Right lobe of liver (tissue), 6 donors: Measurements from ENCODE around the gene NEURL4. TPM values are rescaled to one million over a fixed set of nuclear protein-coding genes. Genes with fewer than 3 reads are reported as not detected.

Source experiments
- ATAC-seq, 4 donors: fragments of 200-7000 bp; cut with Tn5 transposase; one replicate each; pipeline ENCODE4 v1.9.1; 2020; ENCODE audit warnings: mild to moderate bottlenecking in 4 of 4, moderate library complexity in 4 of 4
- DNase-seq, 3 donors: peaks; one replicate each; pipeline ENCODE4 v3.0.0-alpha.2; 2020
- H3K27ac ChIP-seq, 3 donors: fragments of 200-600 bp; one replicate each; pipeline ENCODE4 v1.8.0; 2022
- H3K27me3 ChIP-seq, 2 donors: fragments of 200-600 bp; one replicate each; pipeline ENCODE4 v1.8.0; 2022
- H3K36me3 ChIP-seq, 4 donors: fragments of 200-600 bp; sonication (generic) in 1 of 4; one replicate each; pipeline versions ENCODE4 v1.5.1 to v1.8.0; 2017 to 2022; ENCODE audit warnings: control low read depth in 1 of 4
- H3K4me1 ChIP-seq, 4 donors: fragments of 200-600 bp; sonication (generic) in 1 of 4; one replicate each; pipeline versions ENCODE4 v1.5.1 to v1.8.0; 2017 to 2022; ENCODE audit warnings: control low read depth in 1 of 4
- H3K4me3 ChIP-seq, 3 donors: fragments of 200-600 bp; one replicate each; pipeline ENCODE4 v1.8.0; 2022
- H3K9me3 ChIP-seq, 4 donors: fragments of 200-600 bp; sonication (generic) in 1 of 4; one replicate each; pipeline versions ENCODE4 v1.5.1 to v1.8.0; 2017 to 2022; ENCODE audit warnings: control low read depth in 1 of 4
- CTCF ChIP-seq, 4 donors: fragments of 200-600 bp in 3 of 4; fragments of 450-650 bp in 1 of 4; IDR thresholded peaks; one replicate each; pipeline versions ENCODE4 v1.5.1 to v1.8.0; 2016 to 2022; ENCODE audit warnings: antibody characterized with exemption in 4 of 4, mild to moderate bottlenecking in 2 of 4
- POLR2A ChIP-seq: fragments of 450-650 bp; IDR thresholded peaks from one replicate; pipeline ENCODE4 v1.6.1; 2017; ENCODE audit warnings: antibody characterized with exemption, mild to moderate bottlenecking
- WGBS: methylation state at CpG from one replicate; pipeline ENCODE4 v1.1.6; 2018; ENCODE audit warnings: low coverage, low lambda C conversion rate; ENCODE audit not compliant: insufficient coverage; ENCODE audit errors: missing lambda C conversion rate; 5-methylcytosine and 5-hydroxymethylcytosine counted together
- intact Hi-C, 2 donors: fragments of 100-400 bp; cut with DNase I; formaldehyde crosslinking; loops; one replicate each; pipeline versions ENCODE4 v1.11.2 to v1.14.1; 2022
- total RNA-seq, 6 experiments: library from RNA; depleted of rRNA in 2 of 6; stranded (reverse); fragments of >200 nt in 2 of 6; fragmentation: NEBNext Ultra II Directional in 3 of 6; extraction: Animal tissue kit (Norgen Biotek cat#: 25700) in 3 of 6; gene quantifications; one replicate each; pipeline versions ENCODE4 v1.1.0 to v1.2.4, GENCODE V29; 2016 to 2023
- donor health status: DM: no; HTN: yes; CAD: no.
- donor health status: DM: no; HTN: no; CAD: no.
- donor health status: DM: no; HTN: no; CAD: no.
- donor health status: DM: no; HTN: yes; CAD: no.
- donor health status: DM: no; HTN: yes; CAD: no.

NEURL4 gene
- total RNA-seq, 6 experiments from 2014 or later = 4.2 to 22.1 (median 10.8) TPM

GRCh38 chr17:7313890-7314718, 15.0 kb downstream of the NEURL4 start:
- Histone ChIP-seq H3K9me3 (no peaks in the 10 kb centered on the region), H3K27me3 (no peaks in the 10 kb centered on the region), H3K4me3 (peak overlapping the region; percentile 72 to 95 (median 82)), H3K27ac (peak overlapping the region in 2 of 3 donors; percentile 84 to 96), H3K36me3 (peaks cover 11 to 58% (median 31%) of the 10 kb centered on the region in 4 donors), H3K4me1 (peaks cover 0 to 21% (median 12%) of the 10 kb centered on the region in 4 donors)
- no peak for DNase-seq
- intact Hi-C loops = no loop called here
- ATAC-seq = no peak
- WGBS = 34% methylated on average over 8 of the region's 9 CpGs
- TF ChIP-seq POLR2A (no peak), CTCF (IDR thresholded peaks at IDR 0.05) (no peak)

GRCh38 chr17:7313088-7313889, 15.8 kb downstream of the NEURL4 start:
- no peaks in the 10 kb centered on the region for H3K27me3 ChIP-seq
- no peaks in the 10 kb centered on the region for H3K9me3 ChIP-seq
- ATAC-seq (no peak), DNase-seq (no peak)
- TF ChIP-seq POLR2A = peak; percentile 23
- TF ChIP-seq CTCF (IDR thresholded peaks at IDR 0.05) = no peak
- no peak overlapping the region for H3K27ac ChIP-seq
- peaks cover 11 to 53% (median 31%) of the 10 kb centered on the region in 4 donors for H3K36me3 ChIP-seq
- intact Hi-C loops = no loop called here
- 85% methylated on average over 3 of the region's 7 CpGs for WGBS
- H3K4me3 ChIP-seq = no peak overlapping the region
- peaks cover 0 to 26% (median 12%) of the 10 kb centered on the region in 4 donors for H3K4me1 ChIP-seq

- no peaks in the 10 kb centered on the region for H3K9me3 ChIP-seq
- peaks cover 0 to 26% (median 12%) of the 10 kb centered on the region in 4 donors for H3K4me1 ChIP-seq
- no peak for ATAC-seq
- H3K27ac ChIP-seq = no peak overlapping the region
- DNase-seq = no peak
- TF ChIP-seq POLR2A (no peak), CTCF (IDR thresholded peaks at IDR 0.05) (no peak)
- H3K27me3 ChIP-seq = no peaks in the 10 kb centered on the region
- H3K36me3 ChIP-seq = peaks cover 11 to 48% (median 30%) of the 10 kb centered on the region in 4 donors
- WGBS = 71% methylated on average over 6 of the region's 7 CpGs
- no peak overlapping the region for H3K4me3 ChIP-seq
- intact Hi-C loops = no loop called here
Measured at GRCh38 chr17:7312432-7313087, 16.6 kb downstream of the NEURL4 start.

GRCh38 chr17:7311110-7311705, 17.9 kb downstream of the NEURL4 start:
- Histone ChIP-seq H3K4me3 (no peak overlapping the region), H3K27me3 (no peaks in the 10 kb centered on the region), H3K9me3 (no peaks in the 10 kb centered on the region), H3K27ac (no peak overlapping the region), H3K4me1 (peaks cover 0 to 26% (median 12%) of the 10 kb centered on the region in 4 donors), H3K36me3 (peaks cover 11 to 47% (median 29%) of the 10 kb centered on the region in 4 donors)
- intact Hi-C loops = no loop called here
- 84% methylated on average over 2 of the region's 7 CpGs for WGBS
- no peak for DNase-seq
- ATAC-seq = no peak
- no peak for TF ChIP-seq POLR2A
- no peak for TF ChIP-seq CTCF (IDR thresholded peaks at IDR 0.05)
